NCI-H1694 (cell line): ENCODE data around the gene FAM227A.

ENCODE experiments used
- DNase-seq: peaks from one replicate; lab custom pipeline; 2025; lab: John Stamatoyannopoulos, UW

The FAM227A gene

DNA sequence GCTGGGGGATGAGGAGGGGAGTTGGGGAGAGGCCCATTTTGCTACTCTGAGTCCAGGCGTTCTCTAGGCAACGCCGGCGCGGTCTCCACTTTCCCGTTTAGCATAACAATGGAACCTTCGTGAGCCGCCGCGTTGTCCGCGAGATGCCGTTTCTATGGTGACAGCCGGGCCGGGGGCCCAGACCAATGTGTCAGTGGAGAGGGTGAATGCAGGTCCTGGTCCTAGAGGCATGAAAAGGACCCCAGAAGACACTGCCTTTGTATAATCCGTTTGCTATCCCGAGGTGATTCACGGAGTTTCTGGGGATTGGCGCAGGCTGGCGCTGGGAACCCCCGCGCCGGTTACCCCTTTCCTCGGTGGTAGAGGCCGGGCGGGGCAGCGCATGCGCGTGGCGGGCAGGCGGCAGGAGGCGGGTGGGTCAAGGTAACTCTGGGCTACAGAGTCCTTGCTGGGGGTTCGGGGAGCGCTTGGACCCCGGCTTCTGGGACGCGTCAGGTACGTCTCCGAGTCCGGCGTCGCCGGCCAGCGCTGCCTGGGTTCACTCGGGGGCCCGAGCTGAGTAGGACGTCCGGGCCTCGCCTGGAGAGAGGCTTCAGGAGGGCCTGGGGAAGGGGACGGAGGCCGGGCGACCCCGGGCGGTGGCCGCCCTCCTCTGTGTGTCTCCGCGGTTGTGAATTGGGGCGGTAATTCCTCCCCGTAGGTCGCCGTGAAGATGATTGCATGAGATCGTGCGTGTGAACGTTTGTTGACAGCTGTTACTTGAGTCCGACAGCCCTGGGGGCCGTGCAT is at the start of gene FAM227A, which contains the start of gene CBY1:
Gene FAM227A, minus strand, starts transcription at position 137 of the 789 bp plus-strand sequence. CDS start 6,224 bp downstream, outside the sequence.
Gene CBY1, plus strand, starts transcription at position 383 of the 789 bp plus-strand sequence. CDS start 11,417 bp downstream, outside the sequence.
- DNase-seq, result peak; percentile 56

DNA sequence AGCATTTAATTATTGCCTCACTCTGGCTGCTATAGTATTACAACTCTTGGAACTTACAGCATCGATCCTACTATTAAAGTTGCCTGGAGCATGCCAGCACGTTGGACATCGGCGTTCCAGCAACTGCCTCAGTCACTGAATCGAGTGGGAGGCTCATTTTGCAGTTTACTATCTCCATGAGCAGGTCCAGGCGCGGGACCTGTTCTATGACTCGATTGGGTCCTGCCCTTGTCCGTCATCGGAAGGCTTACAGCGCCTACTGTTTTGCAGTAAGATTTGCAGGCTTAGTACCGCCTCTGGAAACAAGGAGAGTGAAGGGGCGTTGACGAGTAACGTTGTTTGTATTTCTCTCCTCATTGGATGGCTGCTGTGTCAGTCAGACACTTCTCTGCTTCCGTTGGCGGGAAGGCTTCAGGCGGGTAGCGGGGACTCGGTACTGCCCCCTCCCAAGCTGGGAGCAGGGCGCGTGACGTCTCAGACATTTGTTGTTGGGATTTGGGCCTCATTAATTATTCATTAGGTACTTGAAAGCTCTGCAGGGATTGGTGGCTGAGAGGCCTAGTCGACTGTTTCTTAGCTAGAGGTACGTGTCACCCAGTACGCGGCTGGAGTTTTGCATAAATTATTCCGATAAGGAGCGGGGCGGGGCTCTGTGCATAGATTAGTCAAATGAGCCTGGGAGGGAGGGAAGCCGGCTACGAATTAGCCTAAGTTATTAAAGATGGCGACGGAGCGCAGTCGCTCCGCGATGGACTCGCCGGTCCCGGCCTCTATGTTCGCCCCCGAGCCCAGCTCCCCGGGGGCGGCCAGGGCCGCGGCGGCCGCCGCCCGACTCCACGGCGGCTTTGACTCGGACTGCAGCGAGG is 49.3 kb upstream of the FAM227A start, which contains the start of gene GTPBP1:
Gene GTPBP1, plus strand, starts transcription at position 710 of the 866 bp plus-strand sequence. Its CDS starts 12 bp downstream, at position 722.
- DNase-seq, result peak; percentile 99

DNA sequence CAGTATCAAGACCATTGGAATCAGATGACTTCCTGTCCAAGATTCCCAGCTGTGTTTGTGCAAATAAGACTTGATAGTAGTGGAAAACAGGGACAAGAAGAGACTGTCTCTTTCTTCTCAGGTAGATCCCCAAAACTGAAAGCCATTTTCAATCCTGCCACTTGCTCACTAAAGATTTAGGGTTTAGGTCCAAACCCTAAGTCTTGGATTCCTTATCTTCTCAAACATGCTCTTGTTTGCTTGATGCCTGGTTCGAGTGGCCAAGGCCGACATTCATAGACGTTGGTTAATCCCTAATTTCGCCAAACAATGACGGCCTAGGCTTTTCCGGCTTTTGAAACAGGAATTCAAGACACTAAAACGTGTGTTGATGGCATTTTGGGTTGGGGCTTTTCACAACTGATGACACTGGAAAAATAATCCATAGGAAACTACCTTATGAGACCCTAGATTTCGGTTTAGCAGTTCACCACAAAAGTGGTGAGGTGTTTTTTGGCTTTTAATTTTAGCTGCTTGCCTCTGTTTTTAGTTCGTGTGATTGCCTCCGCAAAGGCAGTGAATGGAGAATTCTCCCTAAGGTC is 48.6 kb upstream of the FAM227A start:
- DNase-seq, result no peak

DNA sequence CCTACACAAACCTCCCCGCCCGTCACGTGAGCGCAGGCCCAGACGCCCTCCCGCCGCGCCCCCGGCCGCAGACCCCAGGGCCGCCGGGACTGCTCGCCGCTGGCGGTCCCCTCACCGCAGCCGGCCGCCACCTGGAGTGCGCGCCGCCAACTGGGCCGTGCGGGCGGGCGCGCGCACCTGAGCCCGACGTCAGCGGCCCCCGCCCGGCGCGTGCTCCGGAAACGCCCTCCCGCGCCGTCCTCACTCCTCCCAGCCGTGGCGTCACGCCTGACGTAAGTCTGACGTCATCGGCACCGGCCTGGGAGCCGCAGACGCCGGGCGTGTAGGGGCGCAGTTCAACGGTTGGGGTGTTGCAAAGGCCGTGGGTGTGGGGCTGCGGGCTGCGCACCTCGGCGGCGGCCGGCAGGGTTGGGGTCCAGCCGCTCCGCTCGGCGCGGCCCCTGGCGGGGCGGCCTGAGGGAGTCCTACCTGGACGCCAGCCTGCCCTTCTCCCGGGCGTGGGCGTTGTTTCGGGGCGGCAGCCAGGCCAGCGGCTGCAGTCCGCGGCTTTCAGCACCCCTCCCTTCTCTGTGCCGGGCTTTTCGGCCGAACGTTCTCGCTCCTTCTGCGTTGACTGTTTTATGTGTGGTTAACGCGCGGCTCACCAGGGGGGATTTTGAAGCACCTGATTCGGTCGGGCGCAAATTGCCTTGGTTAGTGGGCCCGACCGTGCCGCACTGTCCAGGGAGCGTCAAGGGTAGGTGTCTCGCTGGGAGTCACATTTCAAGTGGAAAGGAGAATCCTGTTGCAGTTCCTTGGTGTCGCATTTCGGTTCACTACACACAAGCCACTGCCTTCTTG is 44.8 kb upstream of the FAM227A start, which contains the start of gene JOSD1:
Gene JOSD1, minus strand, starts transcription at position 155 of the 840 bp plus-strand sequence. CDS start 956 bp downstream, outside the sequence.
- DNase-seq, result peak; percentile 65

DNA sequence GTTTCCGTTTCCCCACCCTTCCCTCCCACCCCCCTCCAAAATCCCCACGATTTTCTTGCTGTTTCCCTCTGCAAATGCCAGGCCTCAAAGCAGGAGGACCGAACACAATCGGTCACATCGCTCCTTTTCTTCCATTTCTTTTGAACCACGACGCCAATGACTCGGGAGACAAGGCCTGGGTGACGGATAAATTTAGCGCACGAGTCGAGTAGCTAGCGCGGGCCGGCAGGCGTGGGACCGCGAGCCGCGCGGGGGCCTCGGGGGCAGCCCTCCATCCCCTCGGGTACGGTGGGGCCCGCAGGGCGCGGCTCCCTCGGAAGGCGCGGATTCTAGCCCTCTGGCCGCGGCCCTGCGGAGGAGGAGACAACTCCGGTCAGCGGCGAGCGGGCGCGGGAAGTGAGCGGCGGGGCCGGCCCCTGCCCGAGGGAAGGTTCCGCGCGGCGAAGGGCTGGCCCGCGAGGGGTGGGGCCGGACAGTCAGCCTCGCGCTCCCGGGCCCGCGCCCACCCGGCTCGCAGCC is 44.1 kb upstream of the FAM227A start:
- no peak for DNase-seq

DNA sequence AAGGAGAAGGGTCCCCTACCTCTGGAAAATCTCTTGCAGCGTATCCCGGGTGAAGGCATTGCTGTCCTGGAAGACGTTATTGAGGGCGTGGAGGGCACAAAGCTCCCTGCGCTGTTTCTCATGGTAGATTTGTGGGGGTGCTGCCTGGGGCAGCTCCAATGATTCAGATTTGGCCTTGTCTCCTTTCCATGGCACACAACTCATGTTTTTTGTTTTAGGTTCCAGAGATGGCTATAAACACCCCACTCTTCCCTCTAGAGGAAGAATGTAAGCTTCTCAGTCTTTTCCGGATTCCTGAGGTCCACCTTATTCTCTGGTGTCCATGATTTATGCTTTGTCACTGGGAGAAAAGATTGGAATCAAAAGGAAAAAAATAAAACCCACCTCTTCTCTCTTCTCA is 43.6 kb upstream of the FAM227A start:
- DNase-seq, result no peak

DNA sequence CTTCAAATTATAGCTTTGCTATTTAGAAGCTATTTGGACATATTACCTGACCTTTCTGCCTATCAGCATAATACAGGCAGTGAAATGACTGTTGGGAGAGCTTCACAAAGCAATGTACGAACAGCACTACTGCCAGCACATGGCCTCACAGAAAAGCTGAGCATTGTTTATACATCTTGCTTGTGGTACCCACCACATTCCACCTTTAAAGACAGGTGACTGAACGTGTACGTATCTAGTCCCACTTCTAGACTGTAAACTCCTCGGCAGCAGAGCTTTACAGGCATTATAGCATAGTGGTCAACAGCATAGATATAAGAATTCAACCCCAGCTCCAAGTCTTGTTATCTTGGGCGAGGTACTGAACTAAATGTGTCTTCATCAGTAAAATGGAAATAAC is 43.0 kb upstream of the FAM227A start:
- DNase-seq, result no peak

DNA sequence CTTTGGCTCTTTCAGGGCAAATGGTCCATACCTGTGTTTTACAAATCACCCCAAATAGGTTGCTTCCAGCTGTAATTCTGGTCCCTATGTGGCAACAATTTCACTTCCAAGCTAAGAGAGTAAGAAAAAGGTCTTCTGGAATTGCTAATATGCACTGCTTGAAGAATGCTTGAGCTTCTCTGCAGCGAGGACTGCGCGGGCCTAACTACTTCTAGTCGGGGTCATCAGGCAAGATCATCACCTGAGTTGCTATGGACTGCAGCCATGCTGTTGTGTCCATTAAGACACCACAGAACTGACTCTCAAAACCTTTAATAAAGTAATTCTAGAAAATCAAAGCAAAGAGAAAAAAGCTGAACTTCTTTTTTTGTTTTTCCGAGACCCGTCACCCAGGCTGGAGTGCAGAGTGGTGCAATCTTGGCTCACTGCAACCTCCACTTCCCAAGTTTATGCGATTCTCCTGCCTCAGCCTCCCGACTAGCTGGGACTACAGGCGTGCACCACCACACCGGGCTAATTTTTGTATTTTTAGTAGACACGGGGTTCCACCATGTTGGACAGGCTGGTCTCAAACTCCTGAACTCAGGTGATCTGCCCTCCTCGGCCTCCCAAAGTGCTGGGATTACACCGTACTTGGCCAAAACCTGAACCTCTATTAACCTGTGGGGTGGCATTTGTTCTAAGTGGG is 42.4 kb upstream of the FAM227A start:
- no peak for DNase-seq

DNA sequence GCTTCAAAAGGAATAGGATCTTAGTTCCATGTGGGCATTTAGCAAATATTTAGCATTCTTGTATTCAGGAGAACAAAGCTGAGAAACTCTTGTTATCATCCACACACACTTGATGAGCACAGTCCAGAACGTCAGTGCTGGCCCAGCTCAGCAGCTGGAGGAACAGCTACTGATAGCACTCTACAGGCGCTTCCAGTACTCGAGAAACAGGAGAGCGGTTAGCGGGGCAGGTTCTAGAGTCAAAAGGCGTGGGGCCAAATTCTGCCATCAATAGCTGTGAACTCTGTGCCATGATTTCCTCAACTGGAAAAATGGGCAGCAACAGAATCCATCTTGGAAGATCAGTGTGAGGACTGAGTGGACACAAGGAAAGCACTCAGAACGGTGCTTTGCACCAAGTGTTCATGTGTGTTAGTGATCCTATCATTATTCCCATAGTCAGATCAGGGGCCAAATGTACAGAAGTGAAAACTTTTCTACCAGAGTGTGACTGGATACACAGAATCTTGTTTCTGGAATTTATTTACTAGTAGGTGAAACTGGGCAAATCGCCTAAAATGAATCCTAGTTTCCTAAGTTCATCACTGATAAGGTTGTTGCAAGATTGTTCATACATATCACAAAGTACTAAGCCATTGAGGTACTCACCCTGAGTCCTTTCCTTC is 41.4 kb upstream of the FAM227A start:
- no peak for DNase-seq

DNA sequence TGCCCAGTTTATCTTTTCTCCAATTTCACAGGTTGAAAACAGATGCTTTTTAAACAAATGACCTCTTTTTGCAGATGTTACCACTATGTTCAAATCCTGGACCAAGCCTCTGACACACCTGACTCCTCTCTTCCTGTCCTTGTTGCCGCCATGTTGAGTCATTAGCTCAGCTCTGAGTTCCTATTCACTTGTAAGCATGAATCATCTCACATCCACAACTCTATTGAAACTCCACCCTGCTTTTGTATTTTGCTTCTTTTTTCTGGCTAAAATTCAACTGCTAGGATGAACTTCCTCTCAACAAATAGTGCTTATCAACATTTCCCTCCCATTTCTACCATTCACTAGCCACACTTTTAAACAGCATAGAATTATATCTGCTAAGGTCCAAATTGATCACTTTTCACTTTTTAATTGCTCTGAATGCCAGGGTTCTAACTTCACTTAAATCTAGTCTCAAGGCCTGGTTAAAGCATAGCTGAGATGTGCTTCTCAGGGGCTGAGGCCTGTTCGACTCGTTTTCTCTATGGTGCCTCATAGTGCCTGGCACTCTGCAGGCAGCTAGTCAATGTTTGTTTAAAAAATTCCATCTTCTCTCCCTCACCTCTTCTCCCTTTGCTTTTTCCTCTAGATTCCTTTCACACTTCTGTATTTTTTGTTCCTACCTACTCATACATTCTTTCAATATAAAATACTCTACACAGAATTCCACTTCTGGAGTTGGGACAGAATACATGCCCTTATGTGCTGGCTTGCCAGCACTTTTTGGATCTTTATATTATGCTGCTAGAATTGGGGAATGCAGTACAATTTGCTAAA is 40.6 kb upstream of the FAM227A start:
- no peak for DNase-seq

DNA sequence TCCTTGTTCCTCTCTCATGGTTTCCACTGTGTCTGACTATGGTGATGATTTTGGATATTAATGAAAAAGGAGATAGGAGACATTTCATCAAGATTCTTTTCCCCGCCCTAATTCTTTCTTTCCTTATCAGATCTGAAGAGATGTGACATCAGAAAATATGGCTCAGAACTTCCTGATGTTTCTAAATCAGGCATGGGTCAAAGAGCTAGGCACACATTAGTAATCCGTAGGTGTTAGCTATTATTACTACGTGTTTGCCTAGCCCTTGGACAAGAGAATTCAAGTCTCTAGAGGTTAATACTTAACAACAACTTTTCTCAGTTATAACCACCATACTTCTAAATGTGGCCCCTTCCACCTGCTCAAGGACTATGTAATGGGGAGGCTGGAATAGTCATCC is 38.7 kb upstream of the FAM227A start:
- DNase-seq, result no peak

DNA sequence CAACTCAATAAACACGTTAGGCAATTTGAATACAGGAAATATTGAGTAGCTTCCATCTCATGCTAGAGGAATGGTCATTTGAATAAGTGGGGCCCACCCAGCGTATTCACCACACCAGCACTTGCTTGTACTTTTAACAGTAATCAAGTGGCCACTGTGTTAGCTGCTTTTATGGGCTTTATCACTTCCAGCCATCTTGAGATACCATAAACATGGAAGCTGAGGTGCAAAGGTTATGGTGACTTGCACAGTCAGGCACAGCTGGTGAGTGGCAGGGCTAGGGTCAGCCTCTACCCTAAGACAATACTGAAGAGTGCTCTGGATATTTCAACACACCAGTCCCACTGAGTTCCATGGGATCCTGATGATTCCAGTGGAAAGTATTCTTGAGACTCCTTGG is 37.9 kb upstream of the FAM227A start:
- DNase-seq, result no peak

DNA sequence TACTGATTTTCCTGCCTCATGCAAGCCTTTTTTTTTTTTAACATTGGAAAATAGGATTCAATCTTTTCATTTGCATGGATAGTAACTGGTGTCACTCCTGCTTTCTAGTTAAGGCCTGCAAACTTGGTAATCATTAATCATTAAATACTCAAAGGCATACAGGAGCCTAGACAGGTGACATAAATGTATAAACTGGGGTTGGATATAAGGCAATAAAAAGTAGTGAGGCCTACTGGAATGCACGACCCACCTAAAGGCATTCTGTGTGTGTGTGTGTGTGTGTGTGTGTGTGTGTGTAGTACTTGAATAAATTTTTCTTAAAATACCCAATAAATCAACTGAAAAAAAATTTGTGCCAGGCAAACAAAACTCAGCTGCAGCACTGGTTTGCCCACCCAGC is 33.5 kb upstream of the FAM227A start:
- no peak for DNase-seq

DNA sequence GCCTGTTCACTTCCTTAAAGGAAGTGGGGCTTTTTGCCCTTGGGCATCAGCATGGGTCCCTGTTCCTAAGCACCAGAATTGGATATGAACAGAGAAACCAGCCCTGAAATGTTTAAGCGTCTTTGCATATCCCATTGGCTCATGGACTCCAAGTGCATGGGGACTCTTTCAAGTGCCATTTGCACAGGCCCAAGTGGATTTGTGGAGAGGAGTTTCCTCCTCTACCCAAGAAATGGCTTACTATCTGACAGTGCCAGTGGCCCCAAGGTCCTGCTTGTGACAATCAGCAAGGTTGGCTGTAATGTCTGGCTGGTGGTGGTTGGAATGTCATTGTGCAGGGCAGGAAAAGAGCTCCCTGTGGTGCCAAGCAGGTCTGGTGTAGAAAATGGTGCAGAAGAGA is 29.6 kb upstream of the FAM227A start:
- DNase-seq, result no peak

DNA sequence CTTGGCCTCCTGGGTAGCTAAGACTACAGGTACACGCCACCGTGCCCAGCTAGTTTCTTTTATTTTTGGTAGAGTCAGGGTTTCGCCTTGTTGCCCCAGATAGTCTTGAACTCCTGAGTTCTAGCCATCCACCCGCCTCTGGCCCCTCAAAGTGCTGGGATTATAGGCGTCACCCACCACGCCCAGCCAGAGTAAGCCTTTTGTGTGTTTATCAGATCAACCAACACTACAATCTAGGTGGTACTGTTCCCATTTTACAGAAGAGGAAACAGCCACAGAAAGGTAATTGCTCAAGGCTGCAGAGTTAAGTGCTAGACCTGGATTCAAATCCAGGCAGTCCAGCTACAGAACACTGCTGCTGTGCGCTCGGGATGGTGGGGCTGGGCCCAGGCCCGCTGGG is 28.7 kb upstream of the FAM227A start:
- DNase-seq, result no peak

DNA sequence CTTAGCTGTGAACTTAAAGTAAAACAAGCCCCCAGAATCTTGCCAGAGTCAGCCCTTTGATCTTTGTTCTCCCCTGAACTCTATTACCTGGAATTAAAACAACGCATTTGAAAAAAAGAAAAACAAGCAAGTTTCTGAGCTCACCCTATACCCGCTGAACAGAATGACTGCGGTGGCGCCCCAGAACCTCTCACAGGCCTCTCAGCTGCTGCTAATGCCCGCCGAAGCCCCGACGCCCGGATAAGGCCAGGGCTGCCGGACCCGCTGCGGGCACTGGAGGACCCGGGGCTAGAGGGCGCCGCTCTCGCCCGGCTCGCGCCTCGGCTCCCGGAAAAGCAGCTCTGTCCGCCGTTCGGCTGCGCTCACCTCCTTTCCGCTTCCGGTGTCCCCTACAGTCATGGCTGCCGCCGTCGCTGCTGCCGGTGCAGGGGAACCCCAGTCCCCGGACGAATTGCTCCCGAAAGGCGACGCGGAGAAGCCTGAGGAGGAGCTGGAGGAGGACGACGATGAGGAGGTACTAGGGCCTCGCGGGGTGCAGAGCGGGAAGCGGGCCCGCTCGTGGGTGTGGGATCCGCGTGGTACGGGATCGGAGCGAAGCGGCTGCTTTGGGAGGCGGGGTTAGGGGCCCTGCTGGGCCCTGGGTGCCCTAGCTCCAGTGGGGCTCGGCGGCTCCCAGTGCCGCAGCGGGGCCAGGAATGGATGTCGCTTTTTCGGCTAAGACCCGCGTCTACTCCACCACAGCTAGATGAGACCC is 25.6 kb upstream of the FAM227A start, which contains the start of gene TOMM22:
Gene TOMM22, plus strand, starts transcription at position 376 of the 754 bp plus-strand sequence. Its CDS starts 22 bp downstream, at position 398.
- DNase-seq, result peak; percentile 50

DNA sequence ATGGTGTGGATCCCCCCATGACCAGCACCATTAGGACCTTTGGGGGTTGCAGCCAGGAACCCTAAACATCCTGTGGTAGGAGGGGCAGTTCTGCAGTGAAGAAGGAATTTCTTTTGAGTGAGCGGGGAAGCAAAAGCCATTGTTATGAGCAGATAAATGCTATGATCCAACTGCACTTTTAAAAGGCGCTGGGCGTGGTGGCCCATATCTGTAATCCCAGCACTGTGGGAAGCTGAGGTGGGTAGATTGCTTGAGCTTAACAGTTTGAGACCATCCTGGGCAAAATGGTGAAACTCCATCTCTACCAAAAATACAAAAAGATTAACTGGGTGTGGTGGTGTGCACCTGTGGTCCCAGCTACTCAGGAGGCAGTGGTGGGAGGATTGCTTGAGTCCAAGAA is 19.6 kb upstream of the FAM227A start:
- no peak for DNase-seq

DNA sequence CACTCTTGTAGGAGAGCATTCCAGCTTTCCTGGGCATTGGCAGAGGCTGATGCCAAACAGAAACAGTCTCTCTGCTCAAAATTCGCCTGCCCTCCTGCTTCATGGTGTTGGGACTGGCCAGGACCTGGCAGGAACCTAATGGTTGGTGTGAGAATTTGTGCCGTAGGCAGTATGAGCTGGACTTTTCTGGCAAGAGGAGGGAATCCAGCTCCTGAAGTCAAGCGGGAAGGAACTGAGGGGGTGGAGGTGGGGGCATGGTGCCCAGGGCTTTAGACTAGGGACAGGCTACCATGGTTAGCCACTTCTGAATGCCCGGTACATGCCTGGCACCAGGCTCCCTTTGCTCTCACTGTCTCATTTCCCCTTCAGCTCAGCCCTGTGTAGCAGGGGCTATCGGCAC is 18.7 kb upstream of the FAM227A start:
- DNase-seq, result no peak
